Measurements from ENCODE around the gene KCTD2.
A peak's percentile ranks its signal among the peaks of the same experiment; 100 is the strongest.
"Not testable (repeated sequence)": the region's sequence is repeated elsewhere in the genome, so short reads cannot be mapped to it uniquely, and the experiment has no call there.

The KCTD2 gene

DNA sequence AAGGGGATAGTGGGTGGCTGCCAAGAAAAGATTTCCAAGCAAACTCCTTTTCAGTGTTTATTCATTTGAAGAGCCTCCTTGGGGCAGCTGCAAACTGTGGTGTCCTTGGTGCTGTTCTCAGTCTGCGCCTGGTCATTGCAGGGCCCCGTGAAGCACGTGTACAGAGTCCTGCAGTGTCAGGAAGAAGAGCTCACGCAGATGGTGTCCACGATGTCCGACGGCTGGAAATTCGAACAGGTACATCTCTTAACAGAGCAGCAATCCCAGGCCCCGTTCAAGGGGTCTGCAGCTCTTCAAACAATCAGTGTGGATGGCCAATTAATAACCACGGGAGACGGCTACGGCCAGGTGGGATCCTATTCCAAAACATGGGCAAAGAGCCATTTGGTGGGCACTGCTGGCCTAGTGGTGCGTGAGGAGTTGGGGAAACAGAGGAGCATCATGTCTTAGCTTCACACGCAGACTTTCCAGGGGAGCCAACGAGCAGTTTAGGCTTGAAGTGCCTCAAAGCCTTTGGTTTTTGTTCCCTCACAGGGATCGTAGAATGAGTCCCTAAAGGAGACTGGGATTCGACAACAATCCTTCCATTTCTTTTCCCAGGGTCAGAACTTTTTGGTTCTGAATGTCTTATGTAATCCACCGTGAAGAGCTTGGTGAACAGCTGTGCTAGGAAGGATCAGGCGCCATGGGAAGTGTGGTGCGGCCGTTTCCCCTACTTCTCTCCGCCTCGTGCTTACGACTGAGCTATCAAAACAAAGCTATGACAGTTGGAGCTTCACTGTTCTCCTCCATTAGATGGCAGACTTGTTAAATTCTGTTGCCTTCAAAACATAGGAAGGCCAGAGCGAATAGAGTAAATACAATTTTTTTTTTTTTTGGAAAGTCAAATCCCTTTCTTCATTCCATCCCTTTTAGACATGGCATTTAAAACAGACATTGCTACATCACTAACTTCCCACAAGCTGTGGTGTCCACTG is 12.6 kb downstream of the KCTD2 start:
- DNase-seq = peak; percentile 14

DNA sequence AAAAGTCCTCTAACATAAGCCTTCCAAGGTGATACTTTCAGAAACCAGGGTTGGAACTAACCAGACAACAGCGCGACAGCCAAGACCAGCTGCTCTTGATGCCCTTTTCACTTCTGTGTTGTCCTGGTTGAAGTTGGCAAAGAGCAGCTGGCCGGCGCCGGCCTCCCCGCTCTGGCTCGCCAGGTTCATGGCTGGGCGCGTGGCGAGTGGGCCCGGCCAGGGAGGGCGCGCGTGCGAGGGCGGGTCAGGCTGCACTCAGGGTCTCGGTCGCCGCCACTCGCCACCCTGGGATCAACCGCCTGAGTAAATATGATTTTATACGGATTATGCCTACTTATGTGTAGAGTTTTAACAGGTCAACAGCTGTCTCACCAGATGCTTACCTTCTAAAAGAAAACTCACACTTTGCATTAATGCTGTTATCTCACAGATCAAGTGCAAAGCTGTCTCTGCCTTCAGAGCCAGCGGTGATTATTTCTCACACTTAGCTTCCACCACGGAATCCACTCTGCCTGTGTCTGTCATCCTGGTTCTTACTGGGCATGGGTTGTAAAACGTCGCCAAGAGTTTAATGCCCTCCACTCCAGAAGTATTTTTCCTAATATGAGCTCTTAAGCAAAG is 13.5 kb downstream of the KCTD2 start:
- no peak for DNase-seq

GRCh38 chr17:75061055-75061438 is 14.0 kb downstream of the KCTD2 start:
- DNase-seq = no peak

- DNase-seq = no peak
These were observed 14.6 kb downstream of the KCTD2 start for GRCh38 chr17:75061618-75062017.

GRCh38 chr17:75063201-75063600 is 16.2 kb downstream of the KCTD2 start:
- DNase-seq = no peak

- DNase-seq = no peak
These were observed 16.6 kb downstream of the KCTD2 start for GRCh38 chr17:75063626-75064025.

GRCh38 chr17:75064040-75064439 is 17.0 kb downstream of the KCTD2 start:
- DNase-seq = no peak

DNA sequence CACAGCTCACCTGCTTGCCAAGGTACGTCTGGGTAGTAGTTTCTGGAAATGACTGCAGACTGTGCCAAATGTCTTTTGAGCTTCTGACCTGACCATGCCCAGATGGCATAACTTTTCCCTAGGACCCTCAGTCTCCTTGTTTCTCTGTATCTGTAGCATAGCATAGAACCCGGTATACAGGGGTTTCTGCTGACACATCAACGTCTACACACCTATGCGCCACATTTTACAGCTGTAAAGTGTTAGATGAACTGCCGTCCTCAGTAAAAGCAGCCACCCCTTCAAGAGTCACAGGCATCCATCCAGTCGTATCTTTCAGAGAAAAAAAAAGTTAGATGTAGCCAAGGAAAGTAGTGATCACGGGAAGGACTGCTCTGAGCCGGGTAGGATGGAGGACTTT is 17.4 kb downstream of the KCTD2 start:
- no peak for DNase-seq

GRCh38 chr17:75064867-75065561 is 18.0 kb downstream of the KCTD2 start:
- no peak for DNase-seq

DNA sequence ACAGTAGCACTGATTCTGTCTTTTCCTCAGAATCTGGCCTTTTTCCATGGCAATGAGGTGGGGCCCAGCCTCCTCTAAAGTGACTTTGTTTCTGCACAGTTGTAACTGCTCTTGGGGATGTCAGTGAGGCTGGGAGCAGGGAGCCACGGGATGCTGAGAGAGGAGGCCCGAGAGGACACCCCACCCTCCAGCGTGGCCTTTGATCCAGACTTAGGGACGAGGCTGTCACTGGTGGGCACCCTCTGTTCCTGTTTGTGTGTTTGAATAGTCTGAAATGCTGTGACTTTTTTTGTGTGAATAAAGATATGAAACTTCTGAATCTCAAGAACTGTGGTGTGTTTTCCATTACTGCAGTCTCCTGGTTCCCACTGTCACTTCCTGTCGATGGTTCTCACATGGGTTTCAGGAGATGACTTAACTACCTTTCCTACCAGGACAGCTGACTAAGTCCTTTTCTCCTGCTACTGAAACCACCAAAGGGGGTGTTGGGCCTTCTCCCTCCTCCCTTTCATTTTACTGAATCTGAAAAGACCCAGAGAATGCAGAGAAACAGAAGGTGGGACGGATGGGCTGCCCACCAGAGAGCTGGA is 18.6 kb downstream of the KCTD2 start:
- no peak for DNase-seq

- DNase-seq = no peak
These were observed 20.8 kb downstream of the KCTD2 start for GRCh38 chr17:75067856-75068255.

DNA sequence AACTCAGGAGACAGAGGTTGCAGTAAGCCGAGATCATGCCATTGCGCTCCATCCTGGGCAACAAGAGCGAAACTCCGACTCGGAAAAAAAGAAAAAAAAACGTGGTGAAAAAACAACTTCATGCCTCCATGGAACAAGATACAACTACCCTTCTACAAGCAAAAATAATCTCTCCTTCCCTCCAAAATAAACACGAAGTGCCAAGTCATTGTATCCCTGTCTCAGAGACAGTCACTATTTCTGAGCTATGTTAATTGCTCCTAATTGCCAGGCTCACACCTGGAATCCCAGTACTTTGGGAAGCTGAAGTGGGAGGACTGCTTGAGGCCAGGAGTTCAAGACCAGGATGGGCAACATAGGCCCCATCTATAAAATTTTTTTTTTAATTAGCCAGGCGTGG is 21.7 kb downstream of the KCTD2 start:
- DNase-seq = no peak

- peak; percentile 11 for DNase-seq
These were observed 22.8 kb downstream of the KCTD2 start for GRCh38 chr17:75069783-75070182.

- not testable (repeated sequence) for DNase-seq
These were observed 24.6 kb downstream of the KCTD2 start for GRCh38 chr17:75071478-75072271.

- DNase-seq = not testable (repeated sequence)
These were observed 25.9 kb downstream of the KCTD2 start for GRCh38 chr17:75072909-75073308.

DNA sequence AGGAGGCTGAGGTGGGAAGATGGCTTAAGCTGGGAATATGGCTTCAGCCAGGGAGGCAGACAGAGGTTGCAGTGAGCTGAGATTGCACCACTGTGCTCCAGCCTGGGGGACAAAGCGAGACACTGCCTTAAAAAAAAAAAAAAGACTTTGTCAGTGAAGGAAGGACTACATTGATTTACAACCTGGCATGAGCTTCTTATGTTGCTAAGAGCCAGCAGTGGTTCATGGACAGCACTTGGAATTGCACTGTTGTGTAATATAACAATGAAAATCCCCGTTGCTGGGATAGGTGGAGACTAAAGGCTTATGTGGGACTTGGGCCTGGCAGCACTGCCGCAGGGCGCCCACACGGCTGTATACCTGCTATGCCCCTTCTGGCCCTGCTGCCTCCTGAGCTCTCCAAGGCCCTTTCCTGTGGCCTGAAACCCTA is 26.6 kb downstream of the KCTD2 start:
- no peak for DNase-seq

DNA sequence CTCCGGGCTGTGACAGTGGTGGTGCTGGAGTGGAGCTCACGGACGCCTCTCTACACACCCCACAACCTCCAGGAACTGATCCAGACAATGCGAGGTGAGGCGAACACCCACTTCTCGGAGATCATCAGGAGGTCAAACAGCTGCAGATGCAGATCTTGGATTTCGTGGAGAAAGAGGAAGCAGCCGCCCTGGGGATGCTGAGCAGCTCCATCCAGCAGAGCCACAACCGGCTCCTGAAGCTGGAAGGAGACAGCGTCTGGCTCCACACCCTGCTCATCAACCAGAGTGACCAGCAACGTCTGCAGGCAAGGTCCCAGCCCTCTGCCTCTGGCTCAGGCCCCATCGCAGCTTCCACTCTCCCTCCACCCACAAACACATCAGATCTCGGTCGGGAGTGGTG is 27.5 kb downstream of the KCTD2 start:
- DNase-seq = no peak

DNA sequence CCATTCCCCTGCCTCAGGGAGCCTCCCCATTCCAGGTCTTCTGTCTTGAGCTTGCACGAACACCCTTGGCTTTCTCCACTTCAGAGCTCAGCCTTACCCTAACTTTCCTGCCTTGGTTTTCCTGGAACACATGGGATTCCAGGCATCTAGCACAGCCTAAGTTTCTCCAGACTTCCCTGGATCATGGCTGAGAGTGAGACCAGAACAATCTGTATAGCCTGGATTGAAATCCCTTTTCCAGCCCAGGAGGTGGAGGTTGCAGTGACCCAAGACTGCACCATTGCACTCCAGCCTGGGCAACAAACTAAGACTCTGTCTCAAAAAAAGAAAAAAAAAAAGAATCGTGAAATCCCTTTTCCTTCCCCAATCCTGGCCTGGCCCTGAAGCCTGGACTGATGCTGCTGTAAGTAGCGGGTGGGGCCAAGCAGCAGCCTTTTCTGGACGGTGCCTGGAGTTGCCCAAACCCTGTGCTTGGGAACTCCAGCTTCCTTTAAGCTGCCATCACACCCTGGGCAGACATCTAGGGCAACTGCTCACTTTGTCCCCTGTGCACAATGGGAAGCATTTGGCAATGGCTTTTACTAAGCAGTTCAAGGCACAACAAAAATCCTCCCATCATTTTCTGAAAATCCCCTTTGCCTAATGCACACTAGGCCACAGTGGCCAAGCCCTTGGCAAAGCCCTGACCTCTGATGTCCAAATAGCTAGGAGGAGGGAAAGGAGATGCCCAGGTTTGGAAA is 28.7 kb downstream of the KCTD2 start:
- DNase-seq = no peak

GRCh38 chr17:75077072-75077495 is 30.1 kb downstream of the KCTD2 start:
- DNase-seq = no peak

DNA sequence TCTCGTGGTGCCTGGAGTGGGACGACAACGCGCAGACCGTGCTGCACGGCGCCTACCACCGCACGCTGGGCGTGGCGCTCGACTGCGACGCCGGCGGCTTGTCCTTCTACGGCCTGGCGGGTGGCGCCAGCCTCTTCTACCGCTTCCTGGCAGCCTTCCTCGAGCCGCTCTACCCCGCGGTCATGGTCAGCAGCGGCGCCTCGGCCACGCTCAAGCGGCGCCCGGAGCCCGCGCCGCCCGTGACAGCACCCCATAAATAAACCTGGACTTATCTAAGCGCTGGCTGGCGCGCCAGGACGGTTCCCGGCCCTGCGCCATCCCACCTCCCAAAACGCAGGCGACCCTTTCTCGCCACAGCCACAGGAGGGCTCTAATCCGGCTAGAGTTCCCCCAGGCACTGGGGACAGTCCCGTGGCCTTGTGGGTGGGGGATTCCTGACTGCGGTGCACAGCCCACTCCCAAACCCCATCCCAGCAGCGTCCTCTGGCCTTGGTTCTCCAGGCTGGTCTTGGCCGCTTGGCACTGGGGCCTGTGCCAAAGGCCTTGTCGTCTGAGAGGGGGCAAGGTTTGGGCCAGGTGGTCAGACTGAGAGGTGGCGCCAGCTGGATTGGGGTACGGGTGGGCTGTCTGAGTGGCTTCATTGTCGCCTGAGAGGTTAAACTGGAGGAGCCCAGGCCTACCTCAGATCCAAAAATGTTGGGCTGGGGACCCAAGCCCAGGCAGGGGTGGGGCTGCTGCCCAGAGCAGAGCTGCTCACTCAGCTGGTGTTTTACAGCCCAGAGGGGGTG is 30.7 kb downstream of the KCTD2 start:
- peak; percentile 5 for DNase-seq
